Measurements from ENCODE around the gene SAMD13.

- TF ChIP-seq CTCF (IDR thresholded peaks at IDR 0.05) (no peak), POLR2AphosphoS5 (IDR thresholded peaks at IDR 0.05) (no peak), POLR2A (IDR thresholded peaks at IDR 0.05) (no peak)
These were observed 26.3 kb downstream of the SAMD13 start for GRCh38 chr1:84327830-84328229.

All from sigmoid colon (tissue), 4 donors.